Islet of Langerhans (tissue), 1 donor: ENCODE data around the gene DNAAF3.
A peak's percentile ranks its signal among the peaks of the same experiment; 100 is the strongest.
"Not testable (repeated sequence)": the region's sequence is repeated elsewhere in the genome, so short reads cannot be mapped to it uniquely, and the experiment has no call there.

Source experiments
- FAIRE-seq: peaks from one replicate; lab custom pipeline; 2011; peaks lifted over from hg19 to GRCh38; lab: Jason Lieb, UNC

Gene DNAAF3

DNA sequence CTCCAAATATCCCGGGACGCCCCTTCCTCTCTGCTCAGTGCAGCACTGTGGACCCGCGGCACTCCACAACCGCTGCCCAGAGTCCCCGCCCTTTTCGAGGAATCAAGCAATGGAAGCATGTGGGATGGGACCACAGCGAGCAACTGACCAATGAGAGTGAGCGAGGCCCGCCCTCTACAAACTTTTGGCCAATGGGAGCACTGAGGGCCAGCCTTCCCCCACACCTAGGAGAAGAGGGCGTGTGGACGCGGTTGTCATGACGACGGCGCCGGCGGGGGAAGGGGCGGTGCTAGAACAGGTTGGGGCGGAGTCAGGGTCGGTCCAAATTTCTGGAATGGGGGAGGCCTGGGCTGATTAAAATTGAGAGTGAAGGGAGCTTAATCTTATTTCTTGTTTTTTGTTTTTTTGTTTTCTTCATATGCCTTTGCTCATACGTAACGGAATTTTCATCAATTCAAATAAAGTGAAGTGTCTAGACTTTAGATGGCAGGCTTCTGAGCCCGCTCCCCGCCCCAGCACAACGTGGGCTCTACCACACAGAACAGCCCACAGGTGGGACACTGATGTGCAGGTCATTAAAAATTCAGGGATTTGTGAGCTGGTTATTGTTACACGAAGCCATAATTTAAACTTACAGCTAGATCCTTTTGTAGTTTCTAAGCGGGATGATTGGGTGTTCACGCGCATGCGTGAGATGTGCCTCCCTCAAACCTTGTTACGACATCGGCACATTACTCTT is at the start of gene DNAAF3:
DNAAF3 (minus strand) TSS at position 84 of the 739 bp plus-strand sequence. CDS start 200 bp downstream, outside the sequence.
- FAIRE-seq = no peak

DNA sequence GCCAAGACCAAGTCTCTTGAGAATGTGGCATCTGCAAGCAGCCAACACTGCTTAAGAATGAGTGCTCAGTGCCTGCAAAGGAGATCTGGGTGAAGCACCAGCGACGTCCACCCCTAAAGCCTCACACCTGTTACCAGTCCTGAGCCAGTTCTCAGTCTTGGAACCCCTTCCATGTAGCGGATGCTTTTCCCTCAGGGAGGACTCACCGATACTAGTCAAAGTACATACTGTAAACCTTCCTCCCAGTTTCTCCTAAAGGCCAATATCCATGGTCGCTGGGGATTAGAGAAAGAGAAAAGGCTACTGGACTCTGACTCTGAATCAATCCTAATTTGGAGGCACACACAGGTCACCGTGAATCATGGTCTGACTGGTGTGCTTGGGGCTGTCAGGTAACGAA is 47.1 kb upstream of the DNAAF3 start:
- FAIRE-seq = no peak

DNA sequence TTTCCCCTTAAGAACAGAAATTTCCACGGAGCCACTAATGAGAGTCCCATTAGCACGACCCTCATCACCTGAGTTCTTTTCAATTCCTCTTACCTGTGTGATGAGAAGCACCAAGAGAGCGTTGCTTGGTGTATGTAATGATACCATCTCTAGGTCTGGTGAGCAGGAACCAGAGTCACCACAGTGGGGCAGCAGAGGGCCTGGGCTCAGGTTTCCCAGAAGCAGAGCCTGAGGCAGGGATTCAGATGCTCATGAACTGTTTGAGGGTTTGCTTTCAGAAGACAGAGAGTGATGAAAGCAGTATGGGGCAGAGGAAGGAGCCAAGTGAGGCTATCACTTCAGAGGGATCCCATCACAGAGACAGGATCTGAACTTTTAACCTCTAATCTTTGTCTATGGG is 46.0 kb upstream of the DNAAF3 start:
- FAIRE-seq = no peak

DNA sequence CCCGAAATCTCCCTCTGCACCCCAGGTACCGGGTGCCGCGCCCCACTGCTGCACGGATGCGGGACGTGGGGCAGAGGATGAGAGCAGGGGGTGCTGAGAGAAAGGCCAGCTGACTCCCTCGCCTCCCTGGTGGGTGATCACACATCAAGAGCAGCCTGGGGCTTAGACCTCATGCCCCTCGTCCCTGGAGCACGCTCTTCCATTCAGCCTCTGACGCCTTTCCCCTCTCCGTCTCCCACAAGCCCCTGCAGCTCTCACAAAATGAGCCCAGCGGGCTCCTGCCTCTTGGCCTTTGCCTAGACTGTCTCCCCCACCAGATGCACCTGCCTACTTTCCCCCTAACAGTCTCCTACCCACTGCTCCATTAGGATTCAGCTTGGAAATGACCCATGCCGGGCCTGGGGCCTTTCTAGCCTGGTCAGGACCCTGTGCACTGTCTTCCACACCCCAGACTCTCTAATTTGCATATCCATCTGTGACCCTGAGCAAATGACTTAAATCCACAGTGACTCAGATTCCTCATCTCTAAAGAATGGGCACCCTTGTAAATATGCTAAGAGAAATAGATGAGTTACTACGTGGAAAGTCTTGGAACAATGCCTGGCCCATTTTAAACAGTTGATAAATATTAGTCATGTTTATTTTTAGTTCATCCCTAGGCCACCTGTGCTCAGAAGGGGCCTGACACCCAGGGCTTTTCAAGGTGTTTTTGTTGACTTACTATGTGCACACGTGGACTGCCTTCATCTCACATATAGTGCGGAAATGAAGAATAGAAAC is 43.5 kb upstream of the DNAAF3 start:
- peak; percentile 89 for FAIRE-seq

DNA sequence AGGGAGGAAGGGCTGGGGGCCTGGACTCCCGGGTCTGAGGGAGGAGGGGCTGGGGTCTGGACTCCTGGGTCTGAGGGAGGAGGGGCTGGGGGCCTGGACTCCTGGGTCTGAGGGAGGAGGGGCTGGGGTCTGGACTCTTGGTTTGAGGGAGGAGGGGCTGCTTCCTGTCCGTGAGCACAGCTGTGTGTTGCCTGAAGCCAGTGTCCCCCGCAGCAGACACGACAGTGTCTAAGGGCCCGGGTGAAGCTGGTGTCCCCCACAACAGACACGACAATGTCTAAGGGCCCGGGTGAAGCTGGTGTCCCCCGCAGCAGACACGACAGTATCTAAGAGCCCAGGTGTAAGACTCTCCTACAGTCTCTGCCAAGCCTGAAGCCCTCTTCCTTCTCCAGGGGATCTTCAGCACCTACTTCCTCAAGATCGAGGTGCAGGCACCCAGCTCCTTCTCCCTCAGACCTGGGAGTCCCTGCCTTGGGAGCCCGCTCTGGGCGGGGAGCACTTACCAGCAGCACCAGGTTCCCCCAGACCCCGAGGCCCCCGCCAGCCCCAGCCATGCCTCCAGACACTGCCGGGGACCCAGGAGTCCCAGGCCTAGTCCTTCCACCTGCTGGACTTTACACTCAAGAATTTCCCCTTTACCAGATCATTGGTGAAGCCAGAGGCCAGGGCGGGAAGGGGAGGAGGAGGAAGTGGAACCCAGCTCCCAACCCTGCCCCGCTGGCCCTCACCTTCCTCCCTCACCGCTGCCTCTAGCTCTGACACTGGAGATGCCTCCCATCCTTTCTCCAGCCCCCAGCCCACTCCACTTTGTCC is 42.7 kb upstream of the DNAAF3 start, which contains the start of gene PTPRH:
PTPRH (minus strand) TSS at position 622 of the 813 bp plus-strand sequence; CDS start at position 554, 68 bp downstream.
- no peak for FAIRE-seq

DNA sequence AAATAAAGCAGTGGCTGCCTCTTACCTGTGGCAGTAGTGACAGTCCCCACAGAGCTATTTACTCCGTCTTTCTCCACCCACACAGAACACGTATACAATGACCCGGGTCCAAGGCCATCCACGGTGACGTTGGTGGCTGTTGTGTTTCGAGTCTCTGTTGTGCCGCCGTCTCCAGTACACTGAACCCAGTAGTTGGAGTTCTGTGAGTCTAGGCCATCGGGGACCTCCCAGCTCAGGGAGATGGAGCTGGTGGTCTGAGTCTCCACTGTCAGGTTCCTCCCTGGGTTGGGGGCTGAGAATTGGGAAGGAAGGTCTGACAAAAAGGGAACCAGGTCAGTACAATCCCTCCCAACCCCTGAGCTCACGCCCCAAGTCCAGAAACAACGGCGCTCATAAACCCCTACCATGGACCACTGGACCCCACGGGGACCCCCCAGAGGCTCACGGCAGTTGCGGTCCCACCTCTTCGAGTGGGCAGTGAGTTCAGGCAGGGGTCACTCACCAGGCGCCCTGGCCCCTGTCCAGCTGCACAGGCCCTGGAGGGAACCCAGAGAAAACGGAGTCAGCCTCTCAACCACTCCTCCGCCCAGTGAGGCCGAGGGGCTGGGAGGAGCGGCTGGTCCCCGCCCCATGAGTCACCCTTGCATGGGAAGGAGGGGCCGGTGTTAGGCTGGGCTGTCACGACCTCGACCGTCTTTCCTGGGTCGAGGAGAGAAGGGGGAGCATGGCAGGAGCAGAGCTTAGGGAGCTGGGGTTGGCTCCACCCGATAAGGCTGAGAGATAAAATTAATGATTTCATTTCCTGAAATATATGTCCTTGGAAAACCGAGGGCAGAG is 40.5 kb upstream of the DNAAF3 start:
- no peak for FAIRE-seq

DNA sequence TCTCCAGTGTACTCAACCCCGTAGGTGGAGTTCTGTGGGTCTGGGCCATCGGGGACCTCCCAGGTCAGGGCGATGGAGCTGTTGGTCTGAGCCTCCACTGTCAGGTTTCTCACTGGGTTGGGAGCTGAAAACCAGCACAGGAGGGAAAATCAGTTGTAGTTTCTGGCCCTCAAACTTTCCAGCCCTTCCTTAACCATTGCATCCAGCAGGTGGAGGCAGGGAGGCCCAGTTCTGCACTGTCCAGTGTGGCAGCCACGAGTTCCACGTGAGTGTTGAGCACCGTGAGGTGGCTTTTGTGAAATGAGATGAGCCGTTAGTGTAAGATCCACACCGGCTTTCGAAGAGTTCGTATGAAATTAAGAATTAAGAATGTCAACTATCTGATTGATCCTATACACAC is 35.8 kb upstream of the DNAAF3 start:
- not testable (repeated sequence) for FAIRE-seq

DNA sequence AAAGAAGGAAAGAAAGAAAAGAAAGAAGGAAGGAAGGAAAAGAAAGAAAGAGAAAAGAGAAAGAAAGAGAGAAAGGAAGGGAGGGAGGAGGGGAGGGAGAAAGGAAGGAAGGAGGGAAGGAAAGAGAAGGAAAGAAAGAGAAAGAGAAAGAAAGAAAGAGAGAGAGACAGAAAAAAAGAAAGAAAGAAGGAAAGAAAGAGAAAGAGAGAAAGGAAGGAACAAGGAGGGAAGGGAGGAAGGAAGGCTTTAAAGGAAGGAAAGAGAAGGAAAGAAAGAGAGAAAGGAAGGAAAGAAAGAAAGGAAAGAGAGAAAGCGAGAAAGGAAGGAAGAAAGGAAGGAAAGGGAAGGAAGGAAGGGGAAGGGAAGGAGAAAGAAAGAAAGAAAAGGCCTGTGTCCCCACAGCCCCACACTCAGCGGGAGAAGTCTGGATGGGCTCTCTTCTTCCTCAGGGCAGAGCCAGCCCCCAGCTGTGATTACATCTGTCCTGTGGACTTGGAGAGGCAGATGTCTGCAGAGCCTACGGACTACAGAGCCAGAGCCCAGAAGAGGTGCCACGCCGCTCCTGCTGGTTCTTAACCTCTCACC is 33.3 kb upstream of the DNAAF3 start:
- no peak for FAIRE-seq

DNA sequence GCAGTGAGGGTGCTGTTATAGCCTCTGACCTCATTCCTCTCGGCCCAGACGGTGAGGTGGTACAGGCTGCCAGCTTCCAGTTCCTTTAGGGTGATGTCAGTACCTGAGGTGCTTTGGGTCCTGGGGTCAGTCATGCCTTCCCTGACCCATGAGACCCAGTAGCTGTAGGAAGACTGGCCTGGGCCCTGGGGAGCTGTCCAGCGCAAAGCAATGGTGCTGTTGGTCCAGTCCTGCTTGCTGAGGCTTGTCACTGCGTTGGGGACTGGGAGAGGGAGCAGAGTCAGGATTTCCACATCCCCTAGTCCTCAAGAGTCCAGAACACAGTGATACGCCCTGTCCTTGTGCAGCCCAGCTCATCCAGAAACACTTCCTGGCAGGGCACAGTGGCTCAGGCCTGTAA is 32.2 kb upstream of the DNAAF3 start:
- FAIRE-seq = no peak

DNA sequence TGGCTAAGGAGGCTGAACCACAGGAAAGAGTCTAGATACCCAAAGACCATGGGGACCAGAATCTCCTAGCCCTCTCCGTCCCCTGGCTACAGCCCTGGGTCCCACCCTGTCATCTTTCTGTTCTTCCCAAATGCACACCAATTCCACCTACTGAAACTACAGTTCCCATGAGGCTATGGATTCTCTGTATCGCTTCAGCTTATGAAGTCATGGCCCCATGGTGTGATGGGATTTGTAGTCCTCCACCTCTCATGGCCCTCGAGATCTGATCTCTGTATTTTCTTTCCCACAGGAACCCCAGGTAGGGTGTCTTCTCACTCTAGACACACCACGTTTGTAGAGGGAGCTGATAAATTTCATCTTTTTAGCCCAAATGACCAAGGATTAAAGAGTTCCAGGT is 31.1 kb upstream of the DNAAF3 start:
- no peak for FAIRE-seq

DNA sequence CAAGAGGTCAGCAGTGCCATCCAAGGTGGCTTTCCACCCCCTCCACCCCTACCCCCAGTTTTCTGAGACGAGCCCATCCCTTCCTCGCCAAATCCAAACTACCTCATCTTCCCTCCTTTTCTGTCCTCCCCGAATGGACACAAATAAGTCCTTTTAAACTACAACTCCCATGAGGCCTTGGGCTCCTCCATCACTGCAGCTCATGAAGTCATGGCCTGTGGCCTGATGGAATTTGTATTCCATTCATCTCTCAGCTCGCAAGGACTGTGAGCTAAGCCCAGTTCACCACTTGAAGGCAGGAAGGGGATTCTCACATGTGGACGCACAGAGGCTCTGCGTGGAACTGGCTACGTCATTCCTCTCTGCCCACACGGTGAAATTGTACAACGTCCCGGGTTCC is 30.4 kb upstream of the DNAAF3 start:
- no peak for FAIRE-seq

DNA sequence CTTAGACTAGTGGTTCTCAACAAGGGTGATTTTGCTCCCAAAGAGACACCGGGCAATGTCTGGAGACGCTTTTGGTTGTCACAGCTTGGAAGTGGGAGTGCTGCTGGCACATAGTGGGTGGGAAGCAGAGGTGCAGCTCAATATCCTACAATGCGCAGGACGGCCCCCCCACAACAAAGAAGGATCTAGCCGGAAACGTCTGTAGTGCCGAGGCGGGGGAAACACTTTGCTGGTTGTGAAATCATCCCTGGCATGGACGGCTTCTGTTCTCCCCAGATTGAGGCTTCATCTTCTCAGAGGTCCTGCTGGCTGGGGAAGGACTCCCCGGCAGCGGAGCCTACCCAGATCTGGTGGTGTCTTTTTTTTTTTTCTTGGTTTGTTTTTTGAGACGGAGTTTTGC is 27.1 kb upstream of the DNAAF3 start:
- no peak for FAIRE-seq

DNA sequence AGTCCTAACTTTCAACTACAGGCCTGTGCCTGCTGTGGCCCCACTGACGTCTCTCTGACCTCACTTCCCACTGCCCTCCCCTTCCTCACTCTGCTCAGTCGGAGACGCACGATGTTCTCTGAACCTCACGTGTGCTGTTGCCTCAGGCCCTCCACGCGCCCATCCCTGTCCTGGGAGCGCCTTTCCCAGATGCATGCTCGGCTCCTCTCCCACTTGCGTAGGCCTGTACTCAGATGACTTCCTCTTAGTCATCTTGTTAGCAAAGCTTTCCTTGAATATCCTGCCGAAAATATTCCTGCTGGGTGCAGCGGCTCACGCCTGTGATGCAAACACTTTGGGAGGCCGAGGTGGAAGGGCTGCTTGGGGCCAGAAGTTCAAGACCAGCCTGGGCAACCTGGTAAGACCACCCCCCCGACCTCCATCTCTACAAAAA is 23.0 kb upstream of the DNAAF3 start:
- no peak for FAIRE-seq

DNA sequence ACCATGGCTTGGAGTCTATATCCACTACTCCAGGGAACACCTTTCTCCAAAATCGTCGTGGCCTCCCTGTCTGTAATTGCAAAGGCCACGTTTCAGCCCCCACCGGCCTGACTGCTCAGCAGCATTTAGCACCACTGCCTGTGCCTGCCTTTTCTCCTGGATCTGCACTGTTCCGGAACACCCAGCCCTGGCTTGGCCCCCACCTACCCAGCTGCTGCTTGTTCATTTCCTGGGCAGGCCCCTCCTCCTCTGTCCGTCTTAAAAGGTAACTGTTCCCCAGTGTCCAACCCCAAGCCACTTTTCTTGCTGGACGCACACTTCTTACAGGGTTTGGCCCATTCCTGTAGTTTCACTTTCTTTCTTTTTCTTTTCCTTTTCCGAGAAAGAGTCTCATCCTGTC is 22.2 kb upstream of the DNAAF3 start:
- no peak for FAIRE-seq

DNA sequence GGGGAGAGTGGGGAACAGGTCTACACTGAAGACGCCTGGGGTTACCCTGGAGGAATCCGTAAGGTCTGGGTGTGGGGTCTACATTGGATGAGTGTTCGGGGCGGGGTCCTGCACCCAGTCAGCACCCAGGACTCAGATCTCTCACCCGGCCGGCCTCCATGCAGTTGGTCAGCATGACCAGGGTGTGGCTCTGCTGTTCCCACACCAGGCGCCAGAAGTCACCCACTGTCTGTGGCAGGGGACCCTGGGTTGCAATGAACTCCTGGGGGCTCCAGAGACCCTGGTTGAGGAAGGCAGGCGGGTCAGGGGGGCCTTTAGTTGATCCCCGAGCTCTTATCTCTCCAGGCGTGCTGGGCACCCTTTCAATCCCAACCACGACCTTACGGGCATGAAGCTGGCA is 19.7 kb upstream of the DNAAF3 start:
- FAIRE-seq = no peak

DNA sequence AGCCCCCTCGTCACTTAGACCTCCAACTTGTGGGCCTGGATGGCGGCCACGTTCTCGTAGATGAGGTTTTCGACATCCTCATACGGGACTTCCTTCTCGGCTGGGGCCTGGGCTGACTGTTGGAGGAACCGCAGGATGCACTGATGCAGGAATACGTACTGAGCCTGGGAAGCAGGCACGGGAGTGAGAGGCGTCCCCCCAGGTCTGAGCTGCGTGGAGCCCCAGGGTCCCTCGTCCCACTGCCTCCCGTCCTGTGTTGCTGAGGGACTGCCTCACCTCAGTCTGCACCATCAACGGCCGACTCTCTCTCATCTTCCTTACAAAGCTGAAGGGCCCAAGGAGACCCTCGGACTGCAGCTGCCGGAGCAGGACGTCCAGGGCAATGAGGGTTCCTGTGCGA is 15.3 kb upstream of the DNAAF3 start:
- FAIRE-seq = no peak

DNA sequence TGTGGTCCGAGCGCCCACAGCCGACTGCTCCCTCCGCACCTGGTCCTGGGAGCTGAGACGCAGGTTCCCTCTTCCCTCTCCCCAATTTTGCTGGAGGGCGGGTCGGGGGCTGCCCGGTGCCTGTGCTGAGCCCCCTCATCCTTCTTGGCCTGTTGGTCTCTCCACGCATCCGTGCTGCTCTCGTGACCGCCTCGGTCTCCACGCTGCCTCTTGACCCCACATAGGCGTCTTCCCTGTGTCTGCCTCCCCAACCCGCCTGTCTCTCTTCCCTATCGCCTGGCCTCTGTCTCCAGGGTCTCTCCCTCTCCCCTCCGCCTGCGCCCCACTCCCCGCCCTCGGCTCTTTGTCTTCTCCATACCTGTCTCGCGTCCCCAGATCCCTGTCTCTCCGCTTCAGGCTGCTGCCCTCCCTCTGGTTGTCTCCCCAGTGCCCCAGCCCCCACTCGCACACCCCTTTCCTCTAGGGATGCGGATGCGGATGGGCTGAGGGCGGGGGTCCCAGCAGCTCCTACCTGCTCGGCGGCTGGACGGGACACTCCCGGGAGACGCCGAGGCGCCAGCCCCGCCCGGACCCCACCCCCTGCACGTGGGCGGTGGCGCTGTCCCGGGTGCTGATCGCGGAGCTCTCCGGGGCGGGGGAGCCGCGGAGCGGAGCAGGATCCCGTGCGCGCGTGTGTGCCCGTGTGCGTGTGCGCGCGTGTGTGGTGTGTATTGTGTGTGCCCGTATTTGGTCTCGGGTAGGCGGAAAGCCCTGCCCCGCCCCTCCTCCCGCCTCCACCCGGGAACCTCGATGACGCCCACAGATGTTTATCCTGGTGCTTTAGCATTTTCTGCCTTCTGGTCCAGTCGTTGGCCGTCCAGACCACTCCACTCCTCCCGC is 13.4 kb upstream of the DNAAF3 start, which contains the start of gene SYT5:
SYT5 (minus strand) TSS at position 684 of the 879 bp plus-strand sequence. CDS start 1,248 bp downstream, outside the sequence.
- no peak for FAIRE-seq

DNA sequence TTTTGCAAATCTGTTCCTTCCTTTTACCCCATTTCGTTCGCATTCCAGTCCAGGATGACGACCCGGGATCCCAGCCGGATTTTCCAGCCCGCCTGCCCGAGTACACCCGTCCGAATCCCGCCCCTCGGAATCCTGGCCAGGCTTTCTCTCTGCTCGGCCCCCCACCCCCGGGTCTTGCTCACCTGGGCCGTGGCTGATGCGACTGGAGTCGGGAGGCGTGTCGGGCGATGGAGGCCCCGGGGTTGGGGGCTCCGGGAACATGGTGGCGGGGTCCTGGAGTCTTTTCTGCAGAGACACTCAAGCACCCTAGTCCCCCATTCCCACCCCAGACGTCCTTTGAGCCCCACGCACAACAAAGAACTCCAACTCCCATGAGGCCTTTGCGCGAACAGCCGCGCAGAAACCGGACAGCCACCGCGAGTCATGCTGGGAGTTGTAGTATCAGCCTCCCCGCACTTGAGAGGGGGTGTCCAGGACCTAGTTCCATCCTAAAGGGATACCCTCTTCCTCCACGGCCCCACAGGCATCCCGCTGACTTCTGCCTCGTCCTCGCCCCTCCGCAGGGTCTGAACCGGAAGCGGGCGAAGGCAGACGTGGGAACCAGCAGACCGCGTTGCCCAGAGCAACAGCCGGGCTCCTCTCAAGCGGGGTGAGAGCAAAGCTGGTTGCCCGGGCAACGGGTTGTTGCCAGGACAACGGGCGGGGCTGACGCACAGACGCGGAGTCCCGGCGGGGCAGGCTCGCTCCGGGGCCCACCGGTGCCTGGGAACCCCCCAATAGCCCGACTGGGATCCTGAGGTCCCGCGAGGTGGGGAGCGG is 12.6 kb upstream of the DNAAF3 start:
- no peak for FAIRE-seq

DNA sequence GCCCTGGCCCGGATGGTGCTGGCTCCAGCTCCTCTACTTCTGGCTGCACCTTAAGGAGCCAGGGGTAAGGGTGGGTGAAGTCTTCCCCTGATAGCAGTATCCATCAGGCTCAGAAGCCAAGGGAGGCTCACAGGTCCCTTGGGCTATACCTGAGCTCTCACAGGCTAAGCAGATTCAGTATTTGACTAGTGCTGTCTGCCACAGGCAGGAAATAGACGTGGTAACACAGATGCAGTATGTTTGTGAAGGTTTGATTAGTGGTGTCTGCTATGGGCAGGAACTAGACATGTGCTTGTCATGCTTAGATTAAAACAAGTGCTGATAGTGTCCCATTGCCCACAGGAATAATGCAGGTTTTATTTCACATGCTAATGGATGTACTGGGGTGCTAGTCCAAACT is 9.7 kb upstream of the DNAAF3 start:
- no peak for FAIRE-seq
